Activated T-cell treated with anti-CD3 and anti-CD28 coated beads, Interleukin-2, amount 50 U/mL, for 4 hours (primary cell): ENCODE measurements around the gene DNER. TPM values are rescaled to one million over a fixed set of nuclear protein-coding genes. Genes with fewer than 3 reads are reported as not detected.

Experiments
- ATAC-seq, 2 donors: fragments of 200-7000 bp; cut with Tn5 transposase; one replicate each; pipeline ENCODE4 v1.10.0; 2021
- DNase-seq: peaks from one replicate; pipeline ENCODE4 v3.0.0-alpha.2; 2020
- H3K27me3 Mint-ChIP-seq: one replicate; pipeline ENCODE4 v1.8.0; 2021; ENCODE audit warnings: low read depth, mixed read lengths
- H3K36me3 Mint-ChIP-seq: one replicate; pipeline ENCODE4 v1.8.0; 2022; ENCODE audit warnings: mixed read lengths; ENCODE audit not compliant: insufficient read depth
- H3K4me1 Mint-ChIP-seq: one replicate; pipeline ENCODE4 v1.8.0; 2021; ENCODE audit warnings: low read depth, mixed read lengths
- H3K4me3 Mint-ChIP-seq: one replicate; pipeline ENCODE4 v1.8.0; 2021; ENCODE audit warnings: mild to moderate bottlenecking, moderate library complexity, mixed read lengths
- H3K9me3 Mint-ChIP-seq: one replicate; pipeline ENCODE4 v1.8.0; 2021; ENCODE audit warnings: mixed read lengths
- total RNA-seq, 3 donors: library from RNA; stranded (reverse); gene quantifications; one replicate each; pipeline ENCODE4 v1.2.1, GENCODE V29; 2021

DNER gene
- total RNA-seq, 3 donors from 2014 or later, result not detected

DNA sequence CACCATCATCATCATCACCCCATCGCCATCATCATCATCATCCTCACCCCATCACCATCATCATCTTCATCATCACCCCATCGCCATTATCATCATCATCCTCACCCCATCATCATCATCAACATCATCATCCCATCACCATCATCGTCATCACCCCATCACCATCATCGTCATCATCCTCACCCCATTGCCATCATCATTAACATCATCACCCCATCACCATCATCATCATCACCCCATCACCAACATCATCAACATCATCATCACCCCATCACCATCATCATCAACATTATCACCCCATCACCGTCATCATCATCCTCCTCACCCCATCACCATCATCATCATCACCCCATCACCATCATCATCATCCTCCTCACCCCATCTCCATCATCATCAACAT, 151.0 kb downstream of the DNER start:
- DNase-seq (no peak), ATAC-seq (no peak)
- no peak overlapping the region for H3K4me3 Mint-ChIP-seq
- no peaks in the 10 kb centered on the region for H3K36me3 Mint-ChIP-seq
- H3K4me1 Mint-ChIP-seq, result no peaks in the 10 kb centered on the region
- no peaks in the 10 kb centered on the region for H3K9me3 Mint-ChIP-seq
- no peaks in the 10 kb centered on the region for H3K27me3 Mint-ChIP-seq

- DNase-seq (no peak), ATAC-seq (no peak)
- Mint-ChIP-seq H3K4me3 (no peak overlapping the region), H3K9me3 (peaks cover under 1% of the 10 kb centered on the region), H3K4me1 (no peaks in the 10 kb centered on the region), H3K27me3 (no peaks in the 10 kb centered on the region), H3K36me3 (no peaks in the 10 kb centered on the region)
These were observed 151.8 kb downstream of the DNER start for GRCh38 chr2:229562472-229563127.

GRCh38 chr2:229559986-229560385, 154.4 kb downstream of the DNER start:
- no peaks in the 10 kb centered on the region for H3K36me3 Mint-ChIP-seq
- H3K27me3 Mint-ChIP-seq, result peaks cover 4% of the 10 kb centered on the region
- ATAC-seq (no peak), DNase-seq (no peak)
- H3K4me1 Mint-ChIP-seq, result no peaks in the 10 kb centered on the region
- H3K4me3 Mint-ChIP-seq, result no peak overlapping the region
- peaks cover 7% of the 10 kb centered on the region for H3K9me3 Mint-ChIP-seq

- ATAC-seq (no peak), DNase-seq (no peak)
- Mint-ChIP-seq H3K4me1 (no peaks in the 10 kb centered on the region), H3K4me3 (no peak overlapping the region), H3K9me3 (peaks cover 7% of the 10 kb centered on the region), H3K27me3 (peaks cover 6% of the 10 kb centered on the region), H3K36me3 (no peaks in the 10 kb centered on the region)
These were observed 161.3 kb downstream of the DNER start for GRCh38 chr2:229553091-229553490.

- DNase-seq (no peak), ATAC-seq (no peak)
- Mint-ChIP-seq H3K4me1 (no peaks in the 10 kb centered on the region), H3K36me3 (no peaks in the 10 kb centered on the region), H3K4me3 (no peak overlapping the region), H3K27me3 (no peaks in the 10 kb centered on the region), H3K9me3 (no peaks in the 10 kb centered on the region)
These were observed 171.0 kb downstream of the DNER start for GRCh38 chr2:229543176-229543873.

DNA sequence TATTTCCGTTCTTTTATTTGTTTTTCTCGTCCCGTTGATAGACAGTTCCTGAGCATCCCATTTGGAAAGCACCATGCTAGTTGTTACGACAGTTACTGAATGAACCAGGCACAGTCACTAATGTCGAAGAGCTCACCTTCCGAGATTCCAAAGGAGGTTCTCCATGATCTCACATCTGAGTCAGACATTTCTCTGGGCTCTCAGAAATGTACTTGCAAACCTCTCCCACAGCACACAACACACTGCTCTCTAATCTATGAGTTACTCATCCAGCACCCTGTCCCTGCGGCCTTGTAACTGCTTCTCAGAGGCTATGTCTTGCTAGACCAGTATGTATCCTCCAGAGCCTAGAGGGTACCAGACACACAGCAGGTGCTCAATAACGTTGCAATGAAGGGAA, 174.7 kb downstream of the DNER start:
- no peak for DNase-seq
- no peak for ATAC-seq
- Mint-ChIP-seq H3K4me1 (no peaks in the 10 kb centered on the region), H3K27me3 (no peaks in the 10 kb centered on the region), H3K4me3 (no peak overlapping the region), H3K36me3 (no peaks in the 10 kb centered on the region), H3K9me3 (no peaks in the 10 kb centered on the region)

GRCh38 chr2:229531594-229531993, 182.8 kb downstream of the DNER start:
- DNase-seq (no peak), ATAC-seq (no peak)
- H3K36me3 Mint-ChIP-seq, result no peaks in the 10 kb centered on the region
- H3K4me1 Mint-ChIP-seq, result no peaks in the 10 kb centered on the region
- H3K27me3 Mint-ChIP-seq, result no peaks in the 10 kb centered on the region
- H3K9me3 Mint-ChIP-seq, result peaks cover 4% of the 10 kb centered on the region
- no peak overlapping the region for H3K4me3 Mint-ChIP-seq

GRCh38 chr2:229530434-229530833, 183.9 kb downstream of the DNER start:
- no peaks in the 10 kb centered on the region for H3K36me3 Mint-ChIP-seq
- no peaks in the 10 kb centered on the region for H3K27me3 Mint-ChIP-seq
- ATAC-seq, result no peak
- no peak overlapping the region for H3K4me3 Mint-ChIP-seq
- H3K9me3 Mint-ChIP-seq, result peaks cover 4% of the 10 kb centered on the region
- H3K4me1 Mint-ChIP-seq, result no peaks in the 10 kb centered on the region
- DNase-seq, result no peak

GRCh38 chr2:229528846-229529245, 185.5 kb downstream of the DNER start:
- no peak overlapping the region for H3K4me3 Mint-ChIP-seq
- no peaks in the 10 kb centered on the region for H3K36me3 Mint-ChIP-seq
- H3K9me3 Mint-ChIP-seq, result peaks cover 4% of the 10 kb centered on the region
- ATAC-seq, result no peak
- H3K4me1 Mint-ChIP-seq, result no peaks in the 10 kb centered on the region
- DNase-seq, result no peak
- no peaks in the 10 kb centered on the region for H3K27me3 Mint-ChIP-seq

- Mint-ChIP-seq H3K36me3 (no peaks in the 10 kb centered on the region), H3K4me3 (no peak overlapping the region), H3K9me3 (no peaks in the 10 kb centered on the region), H3K27me3 (peaks cover 5% of the 10 kb centered on the region), H3K4me1 (no peaks in the 10 kb centered on the region)
- DNase-seq (no peak), ATAC-seq (no peak)
These were observed 187.4 kb downstream of the DNER start for GRCh38 chr2:229526951-229527350.

GRCh38 chr2:229524799-229525198, 189.6 kb downstream of the DNER start:
- peaks cover 5% of the 10 kb centered on the region for H3K27me3 Mint-ChIP-seq
- no peaks in the 10 kb centered on the region for H3K4me1 Mint-ChIP-seq
- no peak for DNase-seq

GRCh38 chr2:229523663-229524062, 190.7 kb downstream of the DNER start:
- H3K27me3 Mint-ChIP-seq, result peaks cover 5% of the 10 kb centered on the region
- DNase-seq, result no peak
- no peaks in the 10 kb centered on the region for H3K9me3 Mint-ChIP-seq
- H3K4me3 Mint-ChIP-seq, result no peak overlapping the region
- no peaks in the 10 kb centered on the region for H3K4me1 Mint-ChIP-seq
- no peaks in the 10 kb centered on the region for H3K36me3 Mint-ChIP-seq
- ATAC-seq, result no peak

More at GRCh38 chr2:229524799-229525198, 189.6 kb downstream of the DNER start:
- H3K36me3 Mint-ChIP-seq, result no peaks in the 10 kb centered on the region
- ATAC-seq, result no peak
- H3K9me3 Mint-ChIP-seq, result no peaks in the 10 kb centered on the region
- no peak overlapping the region for H3K4me3 Mint-ChIP-seq

DNA sequence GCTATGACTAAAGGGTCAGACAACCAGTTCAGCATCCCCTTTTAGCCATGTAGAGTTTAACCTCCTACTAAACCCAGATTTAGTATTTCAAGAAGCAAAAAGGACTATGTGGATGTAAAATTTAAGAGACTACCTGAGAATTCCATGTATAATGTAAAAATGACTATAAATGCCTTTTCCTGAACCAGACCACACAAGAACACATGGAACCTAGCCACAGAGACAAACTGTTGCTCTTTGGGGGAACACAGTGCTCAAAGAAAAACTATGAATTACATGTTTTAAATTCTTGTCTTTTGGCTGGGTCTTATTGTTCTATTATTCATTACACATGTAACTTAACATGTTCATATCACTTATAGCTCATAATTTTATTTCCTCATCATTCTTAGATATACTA, 192.8 kb downstream of the DNER start:
- Mint-ChIP-seq H3K27me3 (peaks cover 9% of the 10 kb centered on the region), H3K4me1 (no peaks in the 10 kb centered on the region), H3K4me3 (no peak overlapping the region), H3K36me3 (no peaks in the 10 kb centered on the region), H3K9me3 (no peaks in the 10 kb centered on the region)
- DNase-seq, result no peak
- no peak for ATAC-seq

DNA sequence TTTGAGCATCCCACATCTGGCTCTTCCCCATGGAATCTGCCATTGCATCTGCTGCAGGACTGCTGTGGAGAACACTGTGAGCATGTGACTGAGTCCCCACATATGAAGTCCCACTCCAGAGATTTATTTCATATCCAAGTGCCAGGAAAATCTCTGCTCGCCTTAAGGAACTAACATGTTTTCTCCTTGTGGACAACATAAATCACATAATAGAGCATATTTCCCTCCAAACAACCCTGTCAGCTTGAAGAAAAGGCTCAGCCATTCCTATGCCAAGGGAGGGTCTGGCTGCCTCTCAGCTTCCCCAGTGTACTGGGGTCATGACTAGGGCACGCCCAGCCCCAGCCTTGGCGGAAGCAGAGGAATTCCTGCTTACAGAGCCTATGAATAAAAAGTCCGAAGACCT, 193.7 kb downstream of the DNER start:
- Mint-ChIP-seq H3K4me1 (no peaks in the 10 kb centered on the region), H3K4me3 (no peak overlapping the region), H3K9me3 (no peaks in the 10 kb centered on the region), H3K36me3 (no peaks in the 10 kb centered on the region), H3K27me3 (peaks cover 9% of the 10 kb centered on the region)
- ATAC-seq (no peak), DNase-seq (no peak)

DNA sequence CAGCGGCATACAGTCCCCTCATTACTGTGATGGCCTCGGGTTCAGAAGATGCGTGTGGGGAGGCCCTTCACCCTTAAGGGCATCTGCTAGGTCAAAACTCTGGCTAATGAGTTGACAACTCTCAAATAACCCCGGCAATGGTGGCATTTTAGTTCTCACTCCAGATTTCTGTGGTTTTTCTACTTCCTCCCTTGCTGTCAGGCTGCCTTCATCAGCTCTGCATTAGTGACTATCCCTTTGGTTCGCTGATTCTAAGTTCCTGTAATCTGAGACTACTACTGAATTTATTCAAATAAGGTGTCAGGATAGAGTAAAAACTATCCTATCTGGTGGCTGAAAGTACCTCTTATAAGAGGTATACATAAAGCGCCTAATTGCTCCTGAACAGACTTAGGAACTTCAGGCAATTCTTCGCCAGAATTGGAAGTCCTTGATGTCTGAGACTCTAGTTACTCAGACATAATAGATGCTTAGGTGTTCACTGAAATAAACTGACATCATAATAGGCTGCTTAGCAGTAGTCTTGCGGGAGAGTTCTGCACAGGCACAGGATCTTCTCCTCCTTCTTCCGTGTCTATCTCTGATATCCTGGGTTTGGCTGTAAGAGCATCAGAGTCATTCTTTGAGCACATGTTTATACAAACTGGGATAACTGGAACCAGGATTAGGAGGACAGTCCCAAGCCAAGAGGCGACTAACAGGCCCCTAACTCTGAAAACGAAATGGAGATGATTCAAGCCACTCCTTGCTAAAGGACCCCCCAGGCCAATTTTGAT, 194.5 kb downstream of the DNER start:
- no peak overlapping the region for H3K4me3 Mint-ChIP-seq
- H3K9me3 Mint-ChIP-seq, result no peaks in the 10 kb centered on the region
- no peak for DNase-seq
- H3K4me1 Mint-ChIP-seq, result no peaks in the 10 kb centered on the region
- no peaks in the 10 kb centered on the region for H3K36me3 Mint-ChIP-seq
- peaks cover 9% of the 10 kb centered on the region for H3K27me3 Mint-ChIP-seq
- no peak for ATAC-seq
